OCI-LY7 (cell line): Measurements from ENCODE around the gene TTC7B. TPM values are rescaled to one million over a fixed set of nuclear protein-coding genes. Genes with fewer than 3 reads are reported as not detected.

Experiments used
- BruUV-seq: library from RNA; stranded (reverse); fragments of 400-500 nt; replicated peaks from 2 replicates; lab custom pipeline; 2021; lab: Mats Ljungman, UMichigan
- CTCF ChIA-PET: fragments of 300-600 bp; sonication (Branson Sonifier 250); formaldehyde crosslinking; loops from one replicate; lab custom pipeline; 2022; ENCODE audit warnings: antibody characterized with exemption; ENCODE audit not compliant: unreplicated experiment; lab: Charles Lee
- POLR2A ChIA-PET: fragments of 300-600 bp; sonication (Branson Sonifier 250); formaldehyde crosslinking; loops from one replicate; lab custom pipeline; 2022; ENCODE audit warnings: antibody characterized with exemption; lab: Charles Lee
- DNase-seq: peaks from one replicate; pipeline ENCODE4 v3.0.0-alpha.2; 2015; ENCODE audit warnings: low spot score
- H2AFZ ChIP-seq: fragments of 200-600 bp; sonication (generic), shearing (Covaris generic); 2 replicates; pipeline ENCODE4 v1.6.1; 2014; ENCODE audit warnings: mild to moderate bottlenecking, antibody characterized with exemption, low read length, moderate library complexity
- H3K27ac ChIP-seq: fragments of 200-600 bp; sonication (generic); 2 replicates; pipeline ENCODE4 v1.5.1; 2014; ENCODE audit warnings: mixed run types, low read depth, mild to moderate bottlenecking, moderate library complexity, low read length, inconsistent platforms; ENCODE audit not compliant: poor library complexity, severe bottlenecking
- H3K36me3 ChIP-seq: fragments of 200-600 bp; sonication (generic); 2 replicates; pipeline ENCODE4 v1.6.1; 2014; ENCODE audit warnings: mild to moderate bottlenecking, antibody characterized with exemption, low read length, moderate library complexity, mixed read lengths; ENCODE audit not compliant: insufficient read depth
- H3K4me1 ChIP-seq: fragments of 200-600 bp; sonication (generic); 2 replicates; pipeline ENCODE4 v1.5.1; 2014; ENCODE audit warnings: mild to moderate bottlenecking, low read length; ENCODE audit not compliant: insufficient read depth, poor library complexity, severe bottlenecking
- H3K4me2 ChIP-seq: fragments of 200-600 bp; sonication (generic); 2 replicates; pipeline ENCODE4 v1.6.1; 2014; ENCODE audit warnings: mild to moderate bottlenecking, low read length
- H3K4me3 ChIP-seq: fragments of 200-600 bp; sonication (generic); 2 replicates; pipeline ENCODE4 v1.5.1; 2014; ENCODE audit warnings: mild to moderate bottlenecking, low read depth, low read length; ENCODE audit not compliant: poor library complexity, severe bottlenecking
- H3K79me2 ChIP-seq: fragments of 200-600 bp; sonication (generic); 2 replicates; pipeline ENCODE4 v1.6.1; 2016; ENCODE audit warnings: low read depth, mild to moderate bottlenecking, low read length, moderate library complexity, mixed read lengths; ENCODE audit not compliant: insufficient read depth
- H3K9me2 ChIP-seq: fragments of 200-600 bp; sonication (generic); 2 replicates; pipeline ENCODE4 v1.6.1; 2016; ENCODE audit warnings: mild to moderate bottlenecking, low read length, mixed read lengths; ENCODE audit not compliant: insufficient read depth
- H3K9me3 ChIP-seq: fragments of 200-600 bp; sonication (generic); 2 replicates; pipeline ENCODE4 v1.6.1; 2014; ENCODE audit warnings: mild to moderate bottlenecking, mixed run types, low read length, mixed read lengths
- H4K20me1 ChIP-seq: fragments of 200-600 bp; sonication (generic); 2 replicates; pipeline ENCODE4 v1.6.1; 2014; ENCODE audit warnings: mild to moderate bottlenecking, antibody characterized with exemption, low read length, moderate library complexity, mixed read lengths; ENCODE audit not compliant: insufficient read depth
- EZH2phosphoT487 ChIP-seq: fragments of 200-600 bp; sonication (generic); IDR thresholded peaks from 2 replicates; pipeline ENCODE4 v1.6.1; 2018; ENCODE audit warnings: low read depth, borderline replicate concordance, mild to moderate bottlenecking, mixed run types, antibody characterized with exemption, low read length, moderate library complexity, mixed read lengths
- intact Hi-C: fragments of 100-400 bp; cut with micrococcal nuclease; formaldehyde crosslinking; loops from one replicate; pipeline ENCODE4 v1.10.0; 2022; ENCODE audit not compliant: unreplicated experiment
- total RNA-seq, 2 experiments: library from RNA; depleted of rRNA in 1 of 2; stranded (reverse); fragments of >200 nt in 1 of 2; shearing (Covaris generic) in 1 of 2; gene quantifications; 2 replicates each; pipeline ENCODE4 v1.2.3, GENCODE V29; 2014 to 2022
- TF ChIP-seq, protein P1 (sequence below): fragments of 200-600 bp; sonication (generic); conservative IDR thresholded peaks from 2 replicates; pipeline ENCODE4 v1.5.1; 2014; ENCODE audit warnings: mild to moderate bottlenecking, antibody characterized with exemption, low read length, moderate library complexity, mixed read lengths

TTC7B gene
- total RNA-seq, 2 experiments from 2014 or later = 0.19 to 0.51 TPM

DNA sequence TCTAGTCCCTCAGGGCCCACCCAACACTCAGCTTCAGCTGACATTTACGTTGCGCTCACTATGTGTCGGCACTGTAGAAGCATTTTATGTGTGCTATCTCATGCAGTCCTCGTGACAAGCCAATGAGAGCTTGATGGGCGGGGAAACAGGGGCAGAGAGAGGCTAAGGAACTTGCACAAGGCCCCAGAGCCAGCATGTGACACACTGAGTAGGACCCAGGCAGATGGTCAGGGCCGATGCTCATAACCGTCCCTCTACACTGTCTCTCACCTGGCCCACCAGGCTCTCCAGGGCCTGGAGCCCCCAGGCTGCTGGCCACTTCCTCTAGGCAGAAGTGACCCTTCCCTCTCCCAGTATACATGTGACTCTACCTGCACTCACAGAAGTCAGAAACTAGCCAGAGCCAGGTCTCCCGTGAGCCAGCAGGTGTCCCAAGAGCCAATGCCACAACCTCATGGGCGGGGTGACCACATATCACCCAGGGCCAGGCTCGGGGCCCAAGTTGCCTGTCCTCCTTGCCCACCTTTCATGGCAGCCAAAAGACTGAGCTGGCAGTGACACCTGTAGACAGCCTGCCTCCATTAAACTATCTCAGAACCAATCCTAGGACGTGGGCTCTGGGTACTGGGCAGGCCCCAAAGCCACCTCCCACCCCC lies 38.3 kb downstream of the TTC7B start:
- BruUV-seq = no TSS peak
- no peaks in the 10 kb centered on the region for H4K20me1 ChIP-seq
- no peak for TF ChIP-seq EZH2phosphoT487
- TF ChIP-seq, protein P1, sequence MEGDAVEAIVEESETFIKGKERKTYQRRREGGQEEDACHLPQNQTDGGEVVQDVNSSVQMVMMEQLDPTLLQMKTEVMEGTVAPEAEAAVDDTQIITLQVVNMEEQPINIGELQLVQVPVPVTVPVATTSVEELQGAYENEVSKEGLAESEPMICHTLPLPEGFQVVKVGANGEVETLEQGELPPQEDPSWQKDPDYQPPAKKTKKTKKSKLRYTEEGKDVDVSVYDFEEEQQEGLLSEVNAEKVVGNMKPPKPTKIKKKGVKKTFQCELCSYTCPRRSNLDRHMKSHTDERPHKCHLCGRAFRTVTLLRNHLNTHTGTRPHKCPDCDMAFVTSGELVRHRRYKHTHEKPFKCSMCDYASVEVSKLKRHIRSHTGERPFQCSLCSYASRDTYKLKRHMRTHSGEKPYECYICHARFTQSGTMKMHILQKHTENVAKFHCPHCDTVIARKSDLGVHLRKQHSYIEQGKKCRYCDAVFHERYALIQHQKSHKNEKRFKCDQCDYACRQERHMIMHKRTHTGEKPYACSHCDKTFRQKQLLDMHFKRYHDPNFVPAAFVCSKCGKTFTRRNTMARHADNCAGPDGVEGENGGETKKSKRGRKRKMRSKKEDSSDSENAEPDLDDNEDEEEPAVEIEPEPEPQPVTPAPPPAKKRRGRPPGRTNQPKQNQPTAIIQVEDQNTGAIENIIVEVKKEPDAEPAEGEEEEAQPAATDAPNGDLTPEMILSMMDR = no peak
- H3K4me1 ChIP-seq = no peaks in the 10 kb centered on the region
- DNase-seq = no peak
- ChIA-PET CTCF (no interaction called here), POLR2A (interaction anchor here (0.6 kb wide), 1 partner anchor 17 kb away, joined by 3 read pairs; no protein-coding TSS in a partner anchor)
- H3K4me3 ChIP-seq = no peak overlapping the region
- intact Hi-C loops = no loop called here
- no peaks in the 10 kb centered on the region for H3K79me2 ChIP-seq
- H2AFZ ChIP-seq = no peak overlapping the region
- no peak overlapping the region for H3K4me2 ChIP-seq
- no peaks in the 10 kb centered on the region for H3K9me3 ChIP-seq
- no peaks in the 10 kb centered on the region for H3K9me2 ChIP-seq
- no peak overlapping the region for H3K27ac ChIP-seq
- H3K36me3 ChIP-seq = no peaks in the 10 kb centered on the region

DNA sequence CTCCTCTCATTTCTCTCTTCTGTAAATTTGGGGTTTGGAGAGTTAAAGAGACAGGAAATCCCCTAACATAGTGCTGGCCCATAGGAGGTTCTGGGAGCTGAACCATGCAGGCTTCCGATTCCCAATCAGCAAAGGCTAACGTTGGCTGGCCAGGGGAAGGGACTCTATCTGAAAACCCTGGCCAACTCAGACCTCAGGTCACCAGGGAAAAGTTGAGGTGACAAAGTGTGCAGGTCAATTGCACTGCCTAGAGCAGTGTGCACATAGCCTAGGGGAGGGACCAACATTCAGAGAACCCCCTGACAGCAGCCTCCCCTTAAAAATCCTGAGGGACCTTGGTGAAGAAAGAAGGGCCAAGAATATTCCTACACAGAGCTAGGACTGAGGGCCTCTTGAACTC lies 38.9 kb downstream of the TTC7B start:
- DNase-seq = no peak
- Histone ChIP-seq H3K4me2 (no peak overlapping the region), H2AFZ (no peak overlapping the region), H3K4me3 (no peak overlapping the region), H3K9me3 (no peaks in the 10 kb centered on the region), H3K36me3 (no peaks in the 10 kb centered on the region), H3K79me2 (no peaks in the 10 kb centered on the region), H4K20me1 (no peaks in the 10 kb centered on the region), H3K4me1 (no peaks in the 10 kb centered on the region), H3K9me2 (no peaks in the 10 kb centered on the region), H3K27ac (no peak overlapping the region)
- no TSS peak for BruUV-seq
- no peak for TF ChIP-seq EZH2phosphoT487
- TF ChIP-seq, protein P1 = no peak
- ChIA-PET CTCF (no interaction called here), POLR2A (no interaction called here)
- intact Hi-C loops = no loop called here

DNA sequence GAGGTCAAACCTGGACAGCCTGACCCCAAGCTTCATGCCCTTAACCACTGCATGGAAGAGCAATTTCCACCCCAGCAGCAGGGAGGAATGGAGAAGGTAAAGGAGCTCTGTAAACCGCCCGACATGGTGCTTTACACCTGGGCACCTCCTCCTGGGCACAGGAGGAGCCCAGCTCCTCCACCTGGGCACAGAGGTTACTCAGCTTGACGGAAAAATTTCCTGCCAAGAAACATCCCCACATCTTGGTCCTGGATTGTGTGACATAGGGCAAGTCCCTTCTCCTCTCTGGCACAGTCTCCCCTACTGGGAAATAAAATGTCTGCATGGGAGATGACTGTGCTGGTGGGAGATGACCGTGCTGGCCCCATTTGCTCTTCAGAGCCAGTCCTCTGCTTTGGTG lies 40.8 kb downstream of the TTC7B start:
- Histone ChIP-seq H2AFZ (no peak overlapping the region), H3K9me2 (no peaks in the 10 kb centered on the region), H3K79me2 (no peaks in the 10 kb centered on the region), H3K27ac (no peak overlapping the region), H3K4me1 (no peaks in the 10 kb centered on the region), H3K36me3 (no peaks in the 10 kb centered on the region), H3K4me3 (no peak overlapping the region), H3K4me2 (no peak overlapping the region), H4K20me1 (no peaks in the 10 kb centered on the region), H3K9me3 (no peaks in the 10 kb centered on the region)
- POLR2A ChIA-PET = no interaction called here
- no peak for TF ChIP-seq EZH2phosphoT487
- TF ChIP-seq, protein P1 = no peak
- CTCF ChIA-PET = no interaction called here
- intact Hi-C loops = no loop called here
- DNase-seq = no peak
- no TSS peak for BruUV-seq
